D721Med (cell line): ENCODE results near the gene GRM3.

Source experiments
- DNase-seq: peaks from one replicate; pipeline ENCODE4 v3.0.0; 2011; ENCODE audit warnings: low spot score; ENCODE audit not compliant: insufficient read length
- FAIRE-seq: peaks from 2 replicates; lab custom pipeline; 2011; peaks lifted over from hg19 to GRCh38; lab: Jason Lieb, UNC
- TF ChIP-seq, protein P1 (sequence below): IDR thresholded peaks from 2 replicates; pipeline ENCODE4 v1.5.1; 2012; ENCODE audit warnings: mild to moderate bottlenecking, control low read depth; ENCODE audit not compliant: insufficient read depth; ENCODE audit errors: missing control alignments

Gene GRM3

DNA sequence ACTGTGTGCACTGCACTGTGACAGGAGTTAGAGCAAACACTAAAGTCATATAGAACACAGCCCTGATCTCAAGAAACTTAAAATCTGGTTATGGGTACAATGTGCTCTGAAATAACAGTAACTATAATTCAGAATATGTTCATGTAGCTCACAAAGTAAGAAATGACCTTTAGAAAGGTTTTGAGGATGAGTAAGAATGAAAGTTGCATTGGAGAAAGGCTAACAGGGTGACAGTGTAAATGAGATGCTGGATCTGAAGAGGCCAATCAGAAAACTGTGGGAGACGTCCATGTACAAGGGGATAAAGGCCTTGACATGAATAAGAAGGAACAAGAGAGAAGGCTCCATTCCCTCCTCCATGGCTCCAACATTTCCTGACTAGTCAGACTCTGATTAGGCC is 124.7 kb downstream of the GRM3 start:
- FAIRE-seq (no peak), DNase-seq (no peak)
- TF ChIP-seq, protein P1, sequence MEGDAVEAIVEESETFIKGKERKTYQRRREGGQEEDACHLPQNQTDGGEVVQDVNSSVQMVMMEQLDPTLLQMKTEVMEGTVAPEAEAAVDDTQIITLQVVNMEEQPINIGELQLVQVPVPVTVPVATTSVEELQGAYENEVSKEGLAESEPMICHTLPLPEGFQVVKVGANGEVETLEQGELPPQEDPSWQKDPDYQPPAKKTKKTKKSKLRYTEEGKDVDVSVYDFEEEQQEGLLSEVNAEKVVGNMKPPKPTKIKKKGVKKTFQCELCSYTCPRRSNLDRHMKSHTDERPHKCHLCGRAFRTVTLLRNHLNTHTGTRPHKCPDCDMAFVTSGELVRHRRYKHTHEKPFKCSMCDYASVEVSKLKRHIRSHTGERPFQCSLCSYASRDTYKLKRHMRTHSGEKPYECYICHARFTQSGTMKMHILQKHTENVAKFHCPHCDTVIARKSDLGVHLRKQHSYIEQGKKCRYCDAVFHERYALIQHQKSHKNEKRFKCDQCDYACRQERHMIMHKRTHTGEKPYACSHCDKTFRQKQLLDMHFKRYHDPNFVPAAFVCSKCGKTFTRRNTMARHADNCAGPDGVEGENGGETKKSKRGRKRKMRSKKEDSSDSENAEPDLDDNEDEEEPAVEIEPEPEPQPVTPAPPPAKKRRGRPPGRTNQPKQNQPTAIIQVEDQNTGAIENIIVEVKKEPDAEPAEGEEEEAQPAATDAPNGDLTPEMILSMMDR, result no peak

DNA sequence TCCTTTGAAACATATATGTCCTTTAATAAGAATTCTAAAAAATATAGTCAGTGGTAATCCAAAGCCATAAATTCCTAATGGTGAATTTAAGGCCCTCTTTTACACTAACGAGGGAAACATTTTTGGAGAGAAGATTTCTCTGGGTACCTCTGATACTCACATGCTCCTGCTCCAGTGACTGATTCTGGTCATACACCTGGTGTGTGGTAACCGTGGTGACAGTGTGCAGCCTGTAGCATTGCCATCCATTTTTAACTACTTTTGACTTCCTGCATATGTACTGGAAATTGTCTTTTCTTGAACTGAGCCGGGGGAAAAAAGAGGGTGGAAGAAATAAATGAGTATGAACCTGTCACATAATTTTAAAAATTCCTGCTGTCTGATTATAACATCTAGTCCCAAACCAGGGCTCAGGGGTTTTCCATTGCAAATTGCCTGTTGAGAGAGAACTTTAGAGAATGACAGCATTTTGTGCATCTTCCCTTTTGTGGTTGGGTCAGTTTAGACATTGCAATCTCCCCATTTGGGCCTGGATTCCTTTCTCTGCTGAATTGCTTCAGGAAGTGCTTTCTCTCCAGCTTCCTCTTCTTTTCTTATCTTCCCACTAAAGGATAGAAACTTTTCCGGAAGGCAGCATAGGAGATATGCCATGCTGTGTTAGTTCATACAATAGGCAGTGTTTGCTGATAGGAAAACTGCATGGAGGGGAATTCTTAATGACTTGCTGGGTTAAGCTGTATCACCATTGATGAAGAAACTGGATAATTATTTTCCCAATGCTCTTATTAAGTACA is 125.5 kb downstream of the GRM3 start:
- FAIRE-seq (no peak), DNase-seq (no peak)
- TF ChIP-seq, protein P1, result no peak

DNA sequence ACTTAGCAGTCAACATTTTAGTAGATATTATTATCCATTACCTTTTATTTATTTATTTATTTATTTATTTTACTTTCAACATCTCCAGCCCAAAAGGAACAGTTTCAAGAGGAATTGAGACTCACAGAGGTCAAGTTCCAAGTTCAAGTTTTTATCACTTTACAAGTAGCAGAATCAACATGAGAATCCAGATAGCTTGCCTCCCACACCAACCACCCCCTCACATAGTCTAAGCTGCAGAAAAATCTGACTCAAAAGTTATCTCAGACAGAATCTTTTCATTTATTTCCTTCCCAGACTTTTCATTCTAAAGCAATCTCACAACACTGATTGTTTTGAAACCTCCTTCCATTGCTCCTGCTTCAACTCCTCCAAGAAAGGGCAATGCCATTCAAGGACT is 129.6 kb downstream of the GRM3 start:
- DNase-seq, result no peak
- TF ChIP-seq, protein P1, result no peak
- no peak for FAIRE-seq

DNA sequence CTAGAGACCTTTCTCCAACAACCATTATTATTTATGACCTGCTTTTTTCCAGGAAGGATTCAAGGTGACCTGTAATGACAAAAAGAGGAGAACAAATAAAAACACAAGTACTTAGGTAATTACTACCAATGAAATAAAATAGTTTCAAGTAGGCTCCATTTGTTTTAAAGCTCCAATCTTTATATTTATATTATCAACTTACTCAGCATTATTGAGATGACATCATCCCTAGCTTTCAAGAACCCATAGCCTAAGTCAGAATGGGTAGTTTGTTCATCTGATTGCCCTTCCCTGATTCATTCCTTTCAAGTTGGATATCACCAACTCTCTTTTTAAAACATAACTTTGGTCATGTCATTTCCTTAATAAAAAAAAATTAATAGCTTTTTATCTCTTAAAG is 131.5 kb downstream of the GRM3 start:
- FAIRE-seq (no peak), DNase-seq (no peak)
- TF ChIP-seq, protein P1, result no peak

DNA sequence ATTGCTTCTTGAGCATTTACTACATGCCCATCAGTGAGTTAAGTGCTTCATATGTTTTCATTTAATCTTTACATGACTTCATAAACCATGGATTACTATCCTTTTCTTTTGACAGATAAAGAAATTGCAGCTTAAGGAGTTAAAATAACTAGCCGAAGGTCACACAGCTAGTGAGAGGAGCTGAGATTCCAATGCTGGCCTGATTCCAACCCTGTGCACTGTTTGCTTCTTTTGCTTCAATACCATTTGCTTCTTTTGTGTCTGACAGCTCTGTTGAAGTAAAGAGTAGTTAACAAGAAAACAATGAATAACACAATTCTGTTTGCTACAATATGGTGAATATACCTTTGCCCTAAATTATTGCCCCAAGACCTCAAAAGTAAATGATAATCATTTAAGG is 132.4 kb downstream of the GRM3 start:
- TF ChIP-seq, protein P1, result no peak
- no peak for FAIRE-seq
- no peak for DNase-seq

DNA sequence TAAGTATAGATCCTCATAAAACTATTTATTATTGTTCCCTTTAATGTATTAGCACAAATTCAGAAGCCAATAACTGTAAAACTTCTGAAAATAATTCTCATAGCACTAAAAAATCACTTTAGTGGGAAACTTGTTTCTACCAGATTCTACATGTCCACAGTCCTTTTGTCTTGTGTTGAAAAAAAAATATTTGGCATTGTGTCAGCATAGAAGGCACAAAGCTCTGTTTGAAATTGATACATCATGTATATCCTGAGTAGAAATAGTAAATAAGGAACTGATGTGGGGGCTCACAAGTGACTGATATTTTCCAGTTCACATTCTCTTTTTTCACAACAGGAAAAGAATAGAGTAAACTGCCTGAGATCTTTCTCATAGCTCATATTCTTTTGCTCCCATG is 134.6 kb downstream of the GRM3 start:
- FAIRE-seq (no peak), DNase-seq (no peak)
- TF ChIP-seq, protein P1, result no peak

DNA sequence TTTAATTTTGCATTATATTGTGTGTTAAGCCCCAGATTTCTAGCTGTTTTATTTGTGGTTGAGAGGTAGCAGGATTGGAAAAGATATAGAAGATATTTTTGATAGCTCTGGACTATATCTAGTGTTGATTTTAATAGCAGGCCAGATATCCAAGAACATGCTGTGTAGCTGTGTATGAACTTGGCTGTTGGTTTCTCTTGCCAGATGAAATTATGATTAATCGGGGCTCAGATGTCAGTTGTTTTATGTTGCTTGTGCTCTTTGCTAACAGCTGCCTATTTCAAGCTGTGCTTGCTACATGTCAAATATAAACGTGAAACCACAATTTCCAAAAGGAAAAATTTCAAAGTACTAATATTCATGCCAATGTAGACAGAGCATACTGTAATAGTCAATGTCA is 141.1 kb downstream of the GRM3 start:
- TF ChIP-seq, protein P1, result no peak
- FAIRE-seq (no peak), DNase-seq (no peak)
